Right ventricle myocardium inferior (tissue), 1 donor: Measurements from ENCODE around the gene JAKMIP3. TPM values are rescaled to one million over a fixed set of nuclear protein-coding genes. Genes with fewer than 3 reads are reported as not detected.

Experiments
- total RNA-seq: library from RNA; stranded (reverse); fragmentation: NEBNext Ultra II Directional; extraction: Animal tissue kit (Norgen Biotek cat#: 25700); gene quantifications from one replicate; pipeline ENCODE4 v1.2.1, GENCODE V29; 2021
- donor health status: DM: no; HTN: yes; CAD: no; lungs with severe emphysema.

The JAKMIP3 gene
- total RNA-seq, 1 donor from 2014 or later, result 1.6 TPM

Other genes with a start within 250 kb of the JAKMIP3 start
- gene PPP2R2D, start 164.9 kb upstream of the JAKMIP3 start, total RNA-seq, result 36.6 TPM
- gene BNIP3, start 84.0 kb upstream of the JAKMIP3 start, total RNA-seq, result 157 TPM
- 24.9 TPM for gene DPYSL4, start 121.0 kb downstream of the JAKMIP3 start, total RNA-seq
- 7.0 TPM for gene STK32C, start 242.0 kb downstream of the JAKMIP3 start, total RNA-seq